Astrocyte of the hippocampus (primary cell): ENCODE measurements around the gene ARHGEF26.
"Not testable (repeated sequence)": the region's sequence is repeated elsewhere in the genome, so short reads cannot be mapped to it uniquely, and the experiment has no call there.

Experiments
- DNase-seq: peaks from one replicate; pipeline ENCODE4 v3.0.0; 2011; ENCODE audit warnings: low read depth, low spot score

Gene ARHGEF26

GRCh38 chr3:154120961-154121700 is at the start of gene ARHGEF26:
ARHGEF26 (plus strand) TSS chr3:154121390; CDS start chr3:154121993, 603 bp downstream.
- peak; percentile 94 for DNase-seq

GRCh38 chr3:154074966-154075365 is 46.2 kb upstream of the ARHGEF26 start:
- peak; percentile 12 for DNase-seq

- no peak for DNase-seq
These were observed 42.5 kb upstream of the ARHGEF26 start for GRCh38 chr3:154078672-154079071.

- no peak for DNase-seq
These were observed 39.9 kb upstream of the ARHGEF26 start for GRCh38 chr3:154081305-154081704.

- no peak for DNase-seq
These were observed 36.1 kb upstream of the ARHGEF26 start for GRCh38 chr3:154085071-154085470.

- DNase-seq: no peak
These were observed 35.4 kb upstream of the ARHGEF26 start for GRCh38 chr3:154085799-154086198.

GRCh38 chr3:154086286-154086685 is 34.9 kb upstream of the ARHGEF26 start:
- DNase-seq: no peak

GRCh38 chr3:154087756-154088480 is 33.3 kb upstream of the ARHGEF26 start:
- DNase-seq: not testable (repeated sequence)

GRCh38 chr3:154089421-154090420 is 31.5 kb upstream of the ARHGEF26 start:
- no peak for DNase-seq

GRCh38 chr3:154094051-154094450 is 27.1 kb upstream of the ARHGEF26 start:
- DNase-seq: no peak

GRCh38 chr3:154095832-154096421 is 25.3 kb upstream of the ARHGEF26 start:
- DNase-seq: peak; percentile 46

GRCh38 chr3:154098376-154098775 is 22.8 kb upstream of the ARHGEF26 start:
- peak; percentile 15 for DNase-seq

- no peak for DNase-seq
These were observed 20.6 kb upstream of the ARHGEF26 start for GRCh38 chr3:154100556-154100955.

- DNase-seq: no peak
These were observed 19.9 kb upstream of the ARHGEF26 start for GRCh38 chr3:154101250-154101649.

- no peak for DNase-seq
These were observed 19.0 kb upstream of the ARHGEF26 start for GRCh38 chr3:154102225-154102624.

GRCh38 chr3:154105218-154105975 is 15.8 kb upstream of the ARHGEF26 start:
- no peak for DNase-seq

GRCh38 chr3:154111365-154111935 is 9.7 kb upstream of the ARHGEF26 start:
- no peak for DNase-seq

- peak; percentile 56 for DNase-seq
These were observed 8.9 kb upstream of the ARHGEF26 start for GRCh38 chr3:154112146-154112852.

GRCh38 chr3:154113609-154114008 is 7.6 kb upstream of the ARHGEF26 start:
- DNase-seq: no peak

GRCh38 chr3:154115332-154115731 is 5.9 kb upstream of the ARHGEF26 start:
- DNase-seq: no peak
